HG03159 (cell line): ENCODE results near the gene GUCA2B.

Source experiments
- ATAC-seq: cut with Tn5 transposase; IDR thresholded peaks from one replicate; pipeline ENCODE4 v1.9.1; 2021; ENCODE audit warnings: mild to moderate bottlenecking, moderate library complexity; ENCODE audit not compliant: unreplicated experiment

Gene GUCA2B

DNA sequence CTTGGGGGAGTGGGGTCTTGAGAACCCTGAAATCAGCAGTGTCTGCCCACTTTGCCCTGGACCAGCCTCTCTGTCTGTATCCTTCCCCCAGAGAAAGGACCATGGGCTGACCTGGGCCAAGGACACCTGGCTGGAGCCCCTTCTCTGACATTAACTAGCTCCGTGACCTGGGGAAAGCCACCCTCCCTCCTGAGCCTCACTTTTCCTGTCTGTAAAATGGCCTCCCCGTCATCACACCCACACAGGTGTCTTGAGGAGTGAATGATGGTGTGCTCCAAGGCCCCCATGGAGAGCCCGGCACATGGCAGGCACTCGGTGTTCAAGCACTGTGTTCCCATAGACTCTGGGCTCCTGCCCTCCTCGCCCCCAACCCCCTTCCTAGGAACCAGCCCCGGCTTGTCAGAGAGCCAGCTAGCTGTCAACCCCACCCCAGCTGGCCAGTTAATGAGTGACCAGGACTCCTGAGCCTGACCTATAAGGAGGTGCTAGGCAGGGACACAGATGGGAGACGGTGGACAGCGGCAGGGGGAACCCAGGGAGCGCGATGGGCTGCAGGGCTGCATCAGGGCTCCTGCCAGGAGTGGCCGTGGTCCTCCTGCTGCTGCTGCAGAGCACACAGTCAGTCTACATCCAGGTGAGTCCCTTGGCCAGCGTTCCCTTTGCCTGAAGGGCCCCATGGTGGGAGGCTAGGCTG is at the start of gene GUCA2B:
GUCA2B (plus strand) TSS at position 504 of the 694 bp plus-strand sequence; CDS start at position 545, 41 bp downstream.
- no peak for ATAC-seq

DNA sequence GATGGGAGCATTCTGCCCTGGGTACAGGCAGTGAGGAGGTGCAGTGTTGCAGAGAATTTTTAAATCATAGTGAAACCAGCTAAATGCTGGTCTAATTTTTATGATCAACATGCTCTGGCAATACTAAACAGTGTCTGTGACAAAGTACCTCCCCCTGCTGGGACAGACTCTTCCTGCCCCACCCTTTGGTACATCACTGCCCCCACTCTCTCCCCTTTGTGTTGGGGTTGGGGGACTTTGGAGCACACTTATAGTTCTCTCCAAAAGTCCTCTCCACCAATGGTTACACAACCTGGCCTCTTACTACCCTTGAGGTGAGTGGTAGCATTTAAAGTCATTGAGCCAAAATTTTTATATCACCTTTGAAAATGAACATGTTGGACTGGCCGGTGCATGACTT is 48.2 kb upstream of the GUCA2B start:
- no peak for ATAC-seq

DNA sequence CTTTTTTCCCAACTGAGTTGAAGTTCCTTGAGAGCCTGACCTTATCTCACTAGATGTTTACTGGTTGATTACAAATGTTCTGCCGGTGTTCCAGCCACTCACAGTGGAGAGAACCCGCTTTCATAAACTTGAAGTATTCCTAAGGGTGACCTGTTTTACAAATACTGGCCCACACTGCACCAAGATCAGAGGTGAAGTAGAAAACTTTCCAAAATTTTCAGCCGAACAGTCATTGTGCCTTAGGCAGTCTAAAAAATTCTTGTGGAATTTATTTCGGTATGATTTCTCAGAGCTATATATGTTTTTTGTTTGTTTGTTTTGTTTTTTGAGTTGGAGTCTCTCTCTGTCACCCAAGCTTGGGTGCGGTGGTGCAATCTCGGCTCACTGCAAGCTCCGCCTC is 44.9 kb upstream of the GUCA2B start:
- no peak for ATAC-seq

DNA sequence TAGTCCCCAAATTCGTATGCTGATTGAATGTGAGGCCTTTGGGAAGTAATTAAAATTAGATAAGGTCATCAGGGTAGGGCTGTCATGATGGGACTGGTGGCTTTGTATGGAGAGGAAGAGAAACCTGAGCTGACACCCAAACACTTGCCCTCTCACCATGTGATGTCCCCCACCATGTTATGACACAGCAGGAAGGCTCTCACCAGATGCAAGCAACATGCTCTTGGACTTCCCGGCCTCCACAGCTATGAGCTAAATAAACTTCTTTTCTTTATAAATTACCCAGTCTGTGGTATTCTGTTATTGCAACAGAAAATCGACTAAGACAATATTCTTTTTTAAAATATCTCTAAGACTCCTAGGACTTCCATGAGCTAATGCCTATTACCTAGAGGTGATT is 43.6 kb upstream of the GUCA2B start:
- no peak for ATAC-seq

DNA sequence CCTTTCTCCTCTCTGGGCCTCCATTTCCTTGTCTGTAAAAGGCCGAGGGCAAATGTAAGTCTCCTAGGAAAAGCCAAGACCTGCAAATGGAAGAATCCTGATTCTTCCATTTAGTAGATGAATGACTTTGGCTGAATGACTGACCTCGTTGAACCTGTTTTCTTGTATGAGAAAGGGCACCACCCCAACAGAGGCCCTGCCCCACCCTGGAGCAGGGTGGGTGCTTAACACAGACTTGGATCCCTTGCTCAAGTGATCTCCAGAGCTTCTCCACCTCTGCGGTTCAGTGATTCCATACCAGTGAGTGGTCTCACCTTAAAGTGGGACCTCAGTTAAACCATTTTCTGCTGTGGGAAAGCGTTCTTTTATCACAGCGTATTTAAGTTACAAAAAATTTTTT is 39.0 kb upstream of the GUCA2B start:
- no peak for ATAC-seq

DNA sequence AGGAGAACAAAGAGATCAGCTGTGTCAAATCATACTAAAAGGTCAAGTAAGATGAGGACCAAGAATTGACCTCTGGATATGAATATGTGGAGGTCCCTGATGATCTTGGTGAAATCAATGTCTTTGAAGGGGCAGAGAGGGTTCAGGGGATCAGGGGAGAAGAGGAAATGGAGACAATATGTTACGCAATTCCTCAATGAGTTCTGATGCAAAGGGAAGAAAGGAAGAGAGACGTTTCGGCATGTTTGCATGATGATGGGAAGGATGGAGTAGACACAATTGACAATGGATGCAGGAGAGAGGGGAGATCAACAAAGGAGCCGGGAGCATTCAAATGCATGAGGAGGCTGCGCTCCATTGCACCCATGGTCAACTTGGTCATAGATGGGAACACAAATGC is 36.0 kb upstream of the GUCA2B start:
- no peak for ATAC-seq

DNA sequence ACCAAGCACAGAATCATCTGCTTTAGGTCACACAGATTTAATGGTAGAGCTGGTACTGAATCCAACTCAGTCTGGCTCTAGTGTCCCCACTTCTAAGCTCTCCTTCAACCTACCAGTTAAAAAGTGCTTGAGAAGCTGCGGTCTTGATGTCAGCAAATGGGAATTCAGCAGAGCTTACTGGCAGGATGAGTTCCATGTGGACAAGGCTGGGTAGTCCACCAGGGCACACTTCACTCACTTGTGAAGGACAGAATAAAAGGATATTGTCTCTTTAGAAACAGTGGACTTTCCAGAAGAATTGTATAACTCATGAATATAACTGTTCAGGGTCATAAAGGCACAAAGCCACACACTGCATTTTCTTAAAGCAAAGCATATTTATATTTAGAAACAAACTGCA is 35.1 kb upstream of the GUCA2B start:
- no peak for ATAC-seq

DNA sequence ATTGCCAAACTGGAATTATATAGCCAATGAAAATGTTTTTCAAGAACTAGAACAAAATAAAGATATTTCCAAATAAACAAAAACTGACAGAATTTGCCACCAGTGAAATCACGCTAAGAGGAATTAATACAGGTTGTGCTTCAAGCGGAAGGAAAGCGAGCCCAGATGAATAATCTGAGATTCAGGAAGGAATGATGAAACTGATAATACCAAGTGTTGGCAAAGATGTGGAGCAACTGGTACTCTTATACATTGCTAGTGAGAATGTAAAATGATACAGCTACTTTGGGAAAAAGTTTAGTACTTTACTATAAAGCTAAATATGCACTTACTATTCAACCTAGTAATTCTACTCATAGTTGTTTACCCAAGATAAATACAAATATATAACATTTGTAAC is 30.8 kb upstream of the GUCA2B start:
- ATAC-seq, result no peak

DNA sequence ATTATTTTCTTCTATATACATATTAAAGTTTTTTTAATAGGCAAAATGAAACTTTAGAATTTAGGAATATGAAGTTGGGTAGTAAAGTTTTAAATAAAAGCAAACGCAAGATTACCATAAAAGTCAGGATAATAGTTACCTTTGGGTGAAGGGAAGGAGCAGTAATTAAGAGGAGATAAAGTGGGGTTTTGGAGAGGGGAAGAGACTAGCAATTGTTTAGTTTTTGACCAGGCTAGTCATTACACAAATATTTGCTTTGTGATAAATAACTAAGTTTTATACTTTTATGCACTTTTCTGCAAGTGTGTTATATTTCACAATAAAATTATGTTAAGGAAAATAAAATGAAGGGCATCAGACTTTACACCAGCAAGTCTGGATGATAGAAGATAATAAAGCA is 27.7 kb upstream of the GUCA2B start:
- ATAC-seq, result no peak

DNA sequence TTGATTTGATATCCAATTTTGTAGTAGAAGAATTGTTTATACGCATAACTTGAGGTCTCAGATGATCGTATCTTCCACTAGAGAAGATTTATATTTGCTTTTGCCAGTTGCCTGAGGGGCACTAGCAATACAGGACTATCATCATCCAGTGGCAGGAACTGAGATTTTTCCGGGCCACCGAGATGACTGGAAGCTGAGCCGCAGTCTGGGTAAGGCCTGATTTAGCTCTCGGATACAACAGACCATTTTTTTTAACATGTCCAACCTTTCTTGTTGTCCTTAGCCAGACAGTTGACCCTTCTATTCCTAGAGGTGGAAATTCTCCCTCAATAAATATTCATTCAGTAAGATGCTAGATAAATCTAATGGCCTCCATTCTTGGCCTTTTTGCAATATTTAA is 25.4 kb upstream of the GUCA2B start:
- no peak for ATAC-seq

DNA sequence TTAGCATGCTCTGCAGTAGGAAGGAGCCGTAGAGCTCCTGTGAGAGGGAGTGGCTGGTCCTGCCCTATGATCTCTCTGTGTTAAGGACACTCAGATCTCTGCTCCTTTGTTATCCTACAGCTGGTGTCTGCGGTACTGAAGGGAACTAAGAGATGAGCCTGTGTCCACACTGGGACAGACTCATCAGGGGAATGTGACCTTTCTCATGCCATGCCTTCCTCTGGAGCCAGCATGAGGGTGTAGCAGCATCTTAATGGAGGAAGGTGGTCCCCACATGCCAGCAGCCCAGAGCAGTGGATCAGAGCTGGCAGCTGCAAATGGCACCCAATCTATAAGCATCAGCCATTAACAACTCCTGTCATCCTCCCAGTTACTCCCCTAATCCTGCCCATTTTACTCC is 24.7 kb upstream of the GUCA2B start:
- ATAC-seq, result no peak

DNA sequence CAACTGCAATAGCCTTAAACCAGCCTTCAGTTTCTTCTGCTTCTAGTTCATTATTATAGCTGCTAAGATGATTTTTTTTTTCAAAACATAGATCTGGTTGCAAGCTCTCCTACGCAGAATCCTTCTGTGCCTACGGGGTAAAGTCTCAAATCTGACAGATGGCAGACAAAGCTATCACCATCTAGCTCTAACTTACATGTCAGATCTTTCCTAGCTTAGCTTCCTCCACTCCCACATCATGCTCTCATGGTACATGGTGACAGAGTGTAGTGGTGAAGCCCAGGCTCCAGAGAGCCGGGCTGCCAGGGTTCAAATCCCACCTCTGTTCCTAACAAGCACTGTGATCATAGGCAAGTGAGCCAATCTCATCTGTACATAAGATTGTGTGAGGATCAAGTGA is 24.2 kb upstream of the GUCA2B start:
- no peak for ATAC-seq

DNA sequence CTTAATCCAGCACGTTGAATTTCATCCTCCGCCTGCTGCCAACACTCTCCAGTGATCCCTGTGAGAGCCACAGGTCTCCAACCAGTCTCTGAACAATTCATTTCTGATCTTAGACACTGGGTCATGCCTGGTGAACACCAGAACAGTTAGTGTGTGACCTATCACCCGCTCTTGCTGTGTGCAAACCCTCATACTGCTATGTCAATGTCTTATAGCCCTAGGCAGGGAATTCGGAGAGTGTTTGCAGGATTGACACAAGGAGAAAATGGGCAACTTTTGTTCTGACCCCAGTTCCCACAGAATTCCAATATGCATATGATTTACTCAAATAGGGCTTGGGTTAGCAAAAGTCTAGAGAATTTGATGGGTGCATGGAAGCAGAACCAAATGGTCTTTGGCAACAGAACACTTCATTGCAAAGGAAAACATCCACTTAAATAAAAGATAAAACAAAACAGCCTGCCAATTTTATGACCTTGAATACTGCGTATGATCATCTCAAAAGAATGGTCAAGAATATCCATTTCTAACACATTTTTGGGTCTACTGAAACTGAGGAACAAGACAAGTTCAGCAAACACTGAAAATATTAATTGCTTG is 23.0 kb upstream of the GUCA2B start:
- ATAC-seq, result no peak

DNA sequence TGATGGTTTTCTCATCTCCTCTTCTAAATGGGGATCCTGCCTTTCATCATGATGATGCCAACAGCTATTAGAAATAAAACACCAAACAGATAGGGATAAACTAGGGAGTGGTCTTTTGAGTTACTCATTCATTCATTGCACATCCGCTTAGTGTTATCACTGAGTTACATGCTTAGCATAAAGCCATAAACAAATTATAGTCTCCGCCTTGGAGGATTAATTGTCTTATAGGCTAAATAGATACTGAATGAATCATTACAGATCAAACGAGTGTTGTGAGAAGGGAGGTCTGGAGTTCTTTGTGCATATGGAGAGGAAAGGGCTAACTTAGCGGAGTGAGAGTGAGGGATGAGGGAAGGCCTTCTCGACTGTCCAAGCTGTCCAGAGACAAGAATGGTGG is 19.8 kb upstream of the GUCA2B start:
- ATAC-seq, result no peak

DNA sequence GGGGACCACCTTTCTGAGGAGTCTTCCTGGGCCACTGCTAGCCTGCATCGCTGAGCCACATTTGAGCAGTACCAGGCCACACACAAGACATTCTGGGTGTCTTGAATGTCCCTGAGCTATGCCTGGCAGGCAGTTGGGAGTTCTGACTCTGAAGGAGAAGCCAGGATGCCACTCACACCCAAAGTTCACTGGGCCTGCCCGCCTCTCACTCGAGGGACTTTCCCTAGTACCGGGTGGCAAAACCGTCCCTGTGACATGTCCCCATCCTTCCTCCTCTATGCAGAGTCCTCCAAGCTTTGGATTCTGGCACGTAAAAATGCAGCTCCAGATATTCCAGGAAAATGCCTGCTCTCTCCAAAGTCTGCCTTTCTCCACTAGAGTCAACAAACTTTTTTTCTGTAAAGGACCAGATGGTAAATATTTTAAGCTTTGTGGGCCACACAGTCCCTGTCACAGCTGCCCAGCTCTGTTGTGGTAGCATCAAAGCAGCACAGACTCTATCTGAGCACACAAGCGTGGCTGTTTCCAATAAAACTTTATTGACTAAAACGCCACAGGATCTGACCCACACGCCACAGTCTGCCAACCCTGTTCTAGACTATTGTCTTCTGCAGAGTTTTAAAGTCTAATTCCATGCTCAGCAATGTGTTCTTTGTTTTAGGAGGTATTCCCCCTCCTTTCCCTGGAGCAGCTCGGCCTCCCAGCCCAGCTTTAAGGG is 19.2 kb upstream of the GUCA2B start:
- no peak for ATAC-seq

DNA sequence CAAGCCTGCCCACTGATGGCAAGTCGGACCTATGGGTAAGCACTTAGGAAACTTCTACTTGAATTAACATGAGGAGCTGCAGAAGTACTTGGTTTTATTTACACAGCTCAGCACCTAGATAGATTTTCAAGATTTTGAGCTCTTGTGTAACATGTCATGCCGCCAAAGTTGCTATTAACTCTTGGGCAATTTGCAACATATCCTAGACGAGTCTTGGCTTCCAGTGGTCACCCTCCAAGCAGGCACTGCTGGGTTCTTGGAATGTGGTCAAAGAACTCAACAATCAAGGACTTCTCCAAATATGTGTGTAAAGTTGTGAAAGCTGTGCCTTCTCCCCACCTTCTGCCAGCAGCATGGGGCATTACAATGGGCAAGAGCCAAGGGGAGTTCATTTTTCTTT is 17.8 kb upstream of the GUCA2B start:
- ATAC-seq, result no peak

DNA sequence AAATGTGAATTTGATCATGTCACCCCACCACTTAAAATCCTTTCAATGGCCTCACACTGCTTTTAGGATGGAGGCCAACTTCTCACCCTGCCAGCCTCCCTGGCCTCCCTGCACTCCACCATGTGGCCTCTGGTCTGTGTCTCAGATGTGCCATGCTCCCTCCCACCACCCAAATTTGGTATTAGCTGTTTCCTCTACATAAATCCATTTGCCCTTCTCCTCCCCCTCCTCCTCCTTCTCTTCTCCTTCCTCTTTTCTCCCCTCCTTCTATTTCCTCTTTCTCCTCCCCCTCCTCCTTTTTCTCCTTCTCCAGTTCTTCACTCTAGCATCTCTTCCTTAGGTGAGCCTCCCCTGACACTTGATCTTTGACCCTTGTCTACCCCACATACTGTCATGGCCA is 16.7 kb upstream of the GUCA2B start:
- no peak for ATAC-seq

DNA sequence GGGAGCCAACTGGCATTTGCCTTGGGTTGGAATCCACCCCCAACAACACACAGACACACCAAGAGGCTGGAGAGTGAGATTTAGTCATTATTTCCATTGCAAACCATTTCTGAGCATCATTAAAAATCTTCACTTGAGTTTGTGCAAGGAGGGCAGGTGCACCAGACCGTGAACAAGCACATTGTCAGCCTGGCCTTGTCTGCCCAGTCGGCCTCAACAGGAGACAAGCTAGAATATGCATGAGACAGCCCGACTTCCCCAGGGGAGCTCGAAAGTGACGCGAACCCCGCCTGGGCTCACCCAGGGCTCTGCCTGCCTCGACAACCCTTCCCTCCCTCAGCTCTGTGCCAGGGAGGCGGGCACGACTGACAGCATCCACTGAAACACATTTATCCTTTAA is 15.4 kb upstream of the GUCA2B start:
- no peak for ATAC-seq

DNA sequence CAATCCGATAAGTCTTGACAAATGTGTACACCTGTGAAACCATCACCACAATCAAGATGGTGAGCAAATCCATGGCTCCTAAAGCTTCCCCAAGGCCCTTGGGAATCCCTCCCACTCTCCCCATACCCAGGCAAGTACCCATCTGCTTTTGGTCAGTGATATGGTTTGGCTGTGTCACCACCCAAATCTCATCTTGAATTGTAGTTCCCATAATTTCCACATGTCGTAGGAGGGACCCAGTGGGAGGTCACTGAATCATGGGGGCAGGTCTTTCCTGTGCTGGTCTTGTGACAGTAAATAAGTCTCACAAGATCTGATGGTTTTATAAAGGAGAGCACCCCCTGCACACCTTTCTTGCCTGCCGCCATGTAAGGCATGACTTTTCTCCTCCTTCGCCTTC is 14.6 kb upstream of the GUCA2B start:
- ATAC-seq, result no peak

DNA sequence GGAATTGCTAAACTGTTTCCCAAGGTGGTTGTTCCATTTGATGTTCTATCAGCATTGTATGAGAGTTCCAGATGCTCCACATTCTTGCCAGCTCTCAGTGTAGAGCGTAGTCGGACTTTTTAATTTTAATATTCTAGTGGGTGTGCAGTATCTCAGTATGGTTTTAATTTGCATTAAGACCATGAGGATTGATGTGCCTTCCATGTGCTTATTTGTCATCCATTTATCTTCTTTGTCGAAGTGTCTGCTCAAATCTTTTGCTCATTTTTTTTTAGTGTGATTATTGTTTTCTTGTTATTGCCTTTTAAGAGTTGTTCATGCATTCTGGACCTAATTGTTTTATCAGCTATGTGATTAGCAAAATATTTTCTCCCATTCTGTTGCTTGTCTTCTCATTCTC is 13.8 kb upstream of the GUCA2B start:
- ATAC-seq, result no peak

DNA sequence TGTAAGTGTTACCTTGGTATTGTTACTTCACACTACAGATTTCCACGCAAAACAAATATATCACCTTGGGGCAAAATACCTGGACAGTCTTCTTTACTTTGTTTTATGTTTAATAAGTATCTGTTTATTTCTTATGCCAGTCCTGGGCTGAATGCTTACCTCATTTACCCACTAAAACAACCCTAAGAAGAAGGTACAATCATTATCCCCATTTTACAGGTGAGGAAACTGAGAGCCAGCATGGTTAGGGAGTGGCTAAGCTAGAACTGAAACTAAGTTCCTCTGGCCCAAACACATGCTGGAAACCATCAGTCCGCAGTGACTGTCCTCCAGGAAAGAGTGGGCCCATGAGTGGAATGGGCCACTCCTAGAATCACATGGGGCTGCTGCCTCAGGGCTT is 13.0 kb upstream of the GUCA2B start:
- no peak for ATAC-seq

DNA sequence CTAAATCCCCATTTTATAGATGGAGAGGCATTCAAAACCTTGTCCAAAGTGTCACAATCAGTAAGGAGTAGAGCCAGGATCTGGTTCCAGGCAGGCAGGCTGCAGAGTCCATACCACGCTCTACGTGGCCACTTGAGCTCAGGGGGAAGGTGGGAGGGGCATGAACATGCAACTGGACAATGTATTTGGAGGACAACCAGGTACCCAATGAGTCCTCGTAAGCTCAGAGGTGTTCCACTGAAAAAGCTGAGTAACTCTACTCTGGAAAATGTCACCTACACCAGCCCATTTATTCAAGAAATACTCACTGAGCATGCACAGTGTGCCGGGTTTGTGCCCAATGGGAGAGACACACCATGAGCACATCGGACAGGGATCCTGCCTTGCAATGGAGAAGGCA is 11.2 kb upstream of the GUCA2B start:
- ATAC-seq, result no peak
